CD4-positive, alpha-beta T cell treated with Interleukin-12 subunit alpha and Interleukin-12 subunit beta, for 1 hour (primary cell): ENCODE measurements around the gene SFMBT1.

Experiments
- DNase-seq: peaks from one replicate; pipeline ENCODE4 v3.0.0-alpha.2; 2020

SFMBT1 gene

GRCh38 chr3:52879090-52879489 is 166.8 kb downstream of the SFMBT1 start:
- no peak for DNase-seq

GRCh38 chr3:52877085-52877484 is 168.8 kb downstream of the SFMBT1 start:
- DNase-seq, result no peak

- no peak for DNase-seq
Measured at GRCh38 chr3:52874864-52875587, 170.8 kb downstream of the SFMBT1 start.

GRCh38 chr3:52874160-52874701 is 171.6 kb downstream of the SFMBT1 start:
- DNase-seq, result no peak

GRCh38 chr3:52873433-52874159 is 172.3 kb downstream of the SFMBT1 start:
- DNase-seq, result no peak

GRCh38 chr3:52872245-52872644 is 173.6 kb downstream of the SFMBT1 start:
- DNase-seq, result no peak

GRCh38 chr3:52871761-52872160 is 174.1 kb downstream of the SFMBT1 start:
- DNase-seq, result no peak

GRCh38 chr3:52870471-52870870 is 175.4 kb downstream of the SFMBT1 start:
- DNase-seq, result no peak

- DNase-seq, result no peak
Measured at GRCh38 chr3:52866427-52866826, 179.4 kb downstream of the SFMBT1 start.

GRCh38 chr3:52865994-52866393 is 179.9 kb downstream of the SFMBT1 start:
- no peak for DNase-seq

- no peak for DNase-seq
Measured at GRCh38 chr3:52860424-52860768, 185.5 kb downstream of the SFMBT1 start.

GRCh38 chr3:52859686-52860423 is 186.0 kb downstream of the SFMBT1 start:
- DNase-seq, result no peak

- DNase-seq, result no peak
Measured at GRCh38 chr3:52857864-52858263, 188.0 kb downstream of the SFMBT1 start.

GRCh38 chr3:52857133-52857532 is 188.7 kb downstream of the SFMBT1 start:
- DNase-seq, result no peak

GRCh38 chr3:52856666-52857065 is 189.2 kb downstream of the SFMBT1 start:
- no peak for DNase-seq

- no peak for DNase-seq
Measured at GRCh38 chr3:52854013-52854412, 191.9 kb downstream of the SFMBT1 start.
